Measurements from ENCODE around the gene ZNF628.

Gene ZNF628

DNA sequence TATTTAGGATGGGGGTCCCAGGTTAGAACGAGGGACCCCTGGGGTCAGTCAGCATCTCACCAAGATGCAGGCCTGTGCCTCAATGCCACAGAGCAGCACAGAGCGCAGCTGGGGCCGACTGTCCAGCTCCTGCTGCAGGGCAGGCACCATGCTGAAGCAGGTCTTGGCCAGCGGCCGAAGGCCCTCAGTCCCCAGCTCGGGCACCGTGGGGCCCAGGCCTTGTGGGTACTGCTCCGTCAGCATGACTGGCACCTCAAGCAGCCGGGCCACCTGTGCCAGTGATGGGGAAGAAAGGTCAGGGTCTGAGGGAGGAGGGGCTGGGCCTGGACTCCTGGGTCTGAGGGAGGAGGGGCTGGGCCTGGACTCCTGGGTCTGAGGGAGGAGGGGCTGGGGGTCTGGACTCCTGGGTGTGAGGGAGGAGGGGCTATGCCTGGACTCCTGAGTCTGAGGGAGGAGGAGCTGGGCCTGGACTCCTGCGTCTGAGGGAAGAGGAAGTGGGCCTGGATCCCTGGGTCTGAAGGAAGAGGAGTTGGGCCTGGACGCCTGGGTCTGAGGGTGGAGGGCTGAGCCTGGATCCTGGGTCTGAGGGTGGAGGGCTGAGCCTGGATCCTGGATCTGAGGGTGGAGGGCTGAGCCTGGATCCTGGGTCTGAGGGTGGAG, 20.7 kb upstream of the ZNF628 start:
- TF ChIP-seq, protein P1, sequence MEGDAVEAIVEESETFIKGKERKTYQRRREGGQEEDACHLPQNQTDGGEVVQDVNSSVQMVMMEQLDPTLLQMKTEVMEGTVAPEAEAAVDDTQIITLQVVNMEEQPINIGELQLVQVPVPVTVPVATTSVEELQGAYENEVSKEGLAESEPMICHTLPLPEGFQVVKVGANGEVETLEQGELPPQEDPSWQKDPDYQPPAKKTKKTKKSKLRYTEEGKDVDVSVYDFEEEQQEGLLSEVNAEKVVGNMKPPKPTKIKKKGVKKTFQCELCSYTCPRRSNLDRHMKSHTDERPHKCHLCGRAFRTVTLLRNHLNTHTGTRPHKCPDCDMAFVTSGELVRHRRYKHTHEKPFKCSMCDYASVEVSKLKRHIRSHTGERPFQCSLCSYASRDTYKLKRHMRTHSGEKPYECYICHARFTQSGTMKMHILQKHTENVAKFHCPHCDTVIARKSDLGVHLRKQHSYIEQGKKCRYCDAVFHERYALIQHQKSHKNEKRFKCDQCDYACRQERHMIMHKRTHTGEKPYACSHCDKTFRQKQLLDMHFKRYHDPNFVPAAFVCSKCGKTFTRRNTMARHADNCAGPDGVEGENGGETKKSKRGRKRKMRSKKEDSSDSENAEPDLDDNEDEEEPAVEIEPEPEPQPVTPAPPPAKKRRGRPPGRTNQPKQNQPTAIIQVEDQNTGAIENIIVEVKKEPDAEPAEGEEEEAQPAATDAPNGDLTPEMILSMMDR (IDR thresholded peaks at IDR 0.05; ENCODE audit: low read depth, low read length, missing control alignments): no peak
- DNase-seq (ENCODE audit: extremely low read depth, low read depth): no peak
- H3K4me3 ChIP-seq (replicated peaks; ENCODE audit: low read depth, low read length): no peak overlapping the region

DNA sequence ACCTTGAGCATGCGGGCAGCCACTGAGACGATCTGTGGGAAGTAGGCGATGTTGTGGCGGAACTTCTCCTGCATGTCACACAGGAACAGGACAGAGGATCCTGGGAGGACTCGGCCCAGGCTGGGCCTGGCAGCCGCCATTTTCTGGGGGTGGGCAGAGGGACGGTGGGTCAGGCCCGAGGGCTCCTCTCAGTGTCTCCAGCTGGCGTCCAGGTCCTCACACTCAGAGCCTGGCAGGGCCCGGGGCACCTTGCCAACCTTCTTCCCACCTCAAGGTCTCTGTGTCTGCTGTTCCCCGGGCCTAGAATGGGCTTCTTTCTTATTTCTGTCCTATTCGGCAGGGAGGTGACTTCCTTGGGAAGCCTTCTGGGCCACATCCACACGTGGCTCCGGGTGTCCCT, 20.1 kb upstream of the ZNF628 start:
- TF ChIP-seq, protein P1 (IDR thresholded peaks at IDR 0.05; ENCODE audit: low read depth, low read length, missing control alignments): no peak
- H3K4me3 ChIP-seq (replicated peaks; ENCODE audit: low read depth, low read length): no peak overlapping the region
- no peak for DNase-seq (ENCODE audit: extremely low read depth, low read depth)

DNA sequence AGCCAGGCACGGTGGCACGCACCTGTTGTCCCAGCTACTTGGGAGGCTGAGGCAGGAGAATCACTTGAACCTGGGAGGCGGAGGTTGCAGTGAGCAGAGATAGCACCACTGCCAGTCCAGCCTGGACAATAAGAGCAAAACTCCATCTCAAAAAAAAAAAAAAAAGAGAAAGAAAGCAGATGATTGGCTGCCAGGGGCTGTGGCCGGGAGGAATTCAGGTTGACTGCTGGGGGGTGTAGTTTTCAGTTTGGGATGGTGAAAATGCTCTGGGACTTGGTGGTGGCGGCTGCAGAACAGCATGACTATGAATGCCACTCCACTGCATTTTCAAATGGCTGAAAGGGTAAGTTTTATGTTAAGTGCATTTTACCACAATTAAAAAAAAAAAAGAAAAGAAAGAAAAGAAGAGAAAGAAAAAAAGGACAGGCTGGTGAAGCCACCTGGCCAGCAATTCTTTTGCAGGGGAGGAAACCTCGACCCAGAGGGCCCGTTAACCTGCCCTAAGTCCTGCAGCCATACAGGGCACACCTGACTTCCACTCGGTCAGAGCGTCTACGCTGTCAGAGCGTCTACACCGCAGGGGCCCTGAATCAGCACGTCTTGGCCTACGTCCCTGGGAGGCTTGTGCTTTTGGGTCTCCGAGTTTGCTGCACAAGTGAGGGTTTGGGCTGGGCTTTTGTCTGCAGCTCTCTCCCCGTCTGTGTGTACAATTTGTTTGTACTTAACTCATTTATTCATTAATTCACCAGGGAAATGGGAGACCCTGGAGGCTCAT, 18.5 kb upstream of the ZNF628 start:
- TF ChIP-seq, protein P1 (IDR thresholded peaks at IDR 0.05; ENCODE audit: low read depth, low read length, missing control alignments): no peak
- DNase-seq (ENCODE audit: extremely low read depth, low read depth): no peak
- H3K4me3 ChIP-seq (replicated peaks; ENCODE audit: low read depth, low read length): no peak overlapping the region

DNA sequence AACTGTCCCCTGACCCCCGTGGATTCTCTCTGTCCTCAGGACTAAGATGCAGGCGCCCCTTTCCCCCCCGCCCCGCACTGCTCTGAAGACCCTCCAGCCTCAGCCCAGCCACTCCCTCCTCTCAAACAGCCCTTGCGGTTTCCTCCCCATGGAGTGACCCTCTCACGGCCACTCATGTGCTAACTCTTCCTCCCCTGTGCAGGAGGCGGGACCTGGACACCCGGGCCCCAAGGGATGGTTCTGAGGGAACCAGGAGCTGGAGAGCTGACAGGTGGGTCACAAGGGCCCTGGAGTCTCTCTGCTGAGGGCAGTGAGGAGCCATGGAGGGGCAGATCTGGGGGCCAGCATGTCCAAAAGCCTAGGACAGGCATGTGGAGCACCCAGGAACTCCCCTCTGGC, 16.9 kb upstream of the ZNF628 start:
- H3K4me3 ChIP-seq (replicated peaks; ENCODE audit: low read depth, low read length): peak overlapping the region; percentile 92
- TF ChIP-seq, protein P1 (IDR thresholded peaks at IDR 0.05; ENCODE audit: low read depth, low read length, missing control alignments): no peak
- DNase-seq (ENCODE audit: extremely low read depth, low read depth): no peak

DNA sequence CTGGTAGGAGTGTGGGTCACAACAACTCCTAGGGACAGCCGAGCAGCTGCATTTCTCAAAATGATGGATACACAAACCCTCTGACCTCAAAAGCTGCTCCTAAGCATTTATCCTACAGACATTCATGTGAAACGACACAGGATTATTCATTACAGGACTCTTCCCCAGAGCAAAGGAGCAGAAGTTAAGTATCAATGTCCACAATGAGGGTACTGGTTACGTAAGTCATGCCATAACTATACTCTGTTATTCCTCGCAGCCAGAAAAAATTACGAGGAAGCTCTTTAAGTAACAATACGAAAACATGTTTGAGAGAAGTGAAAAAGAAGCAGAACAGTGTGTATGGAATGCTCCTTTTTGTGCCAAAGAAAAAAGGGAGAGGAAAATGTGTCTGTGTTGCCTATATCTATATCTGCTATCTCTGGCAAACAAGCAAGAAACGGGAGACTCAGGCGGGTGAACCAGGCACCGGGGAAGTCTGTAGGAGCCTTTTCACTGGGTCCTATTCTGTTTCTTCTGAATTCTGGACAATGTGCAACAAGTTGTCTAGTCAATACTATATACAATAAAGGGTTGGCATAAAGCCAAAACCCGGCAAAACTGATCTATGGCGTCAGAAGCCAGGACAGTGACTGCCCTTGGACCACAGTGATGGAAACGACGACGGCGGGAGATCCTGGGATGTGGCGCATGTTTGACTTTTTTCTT, 16.3 kb upstream of the ZNF628 start:
- TF ChIP-seq, protein P1 (IDR thresholded peaks at IDR 0.05; ENCODE audit: low read depth, low read length, missing control alignments): no peak
- no peak for DNase-seq (ENCODE audit: extremely low read depth, low read depth)
- peak overlapping the region; percentile 92 for H3K4me3 ChIP-seq (replicated peaks; ENCODE audit: low read depth, low read length)

DNA sequence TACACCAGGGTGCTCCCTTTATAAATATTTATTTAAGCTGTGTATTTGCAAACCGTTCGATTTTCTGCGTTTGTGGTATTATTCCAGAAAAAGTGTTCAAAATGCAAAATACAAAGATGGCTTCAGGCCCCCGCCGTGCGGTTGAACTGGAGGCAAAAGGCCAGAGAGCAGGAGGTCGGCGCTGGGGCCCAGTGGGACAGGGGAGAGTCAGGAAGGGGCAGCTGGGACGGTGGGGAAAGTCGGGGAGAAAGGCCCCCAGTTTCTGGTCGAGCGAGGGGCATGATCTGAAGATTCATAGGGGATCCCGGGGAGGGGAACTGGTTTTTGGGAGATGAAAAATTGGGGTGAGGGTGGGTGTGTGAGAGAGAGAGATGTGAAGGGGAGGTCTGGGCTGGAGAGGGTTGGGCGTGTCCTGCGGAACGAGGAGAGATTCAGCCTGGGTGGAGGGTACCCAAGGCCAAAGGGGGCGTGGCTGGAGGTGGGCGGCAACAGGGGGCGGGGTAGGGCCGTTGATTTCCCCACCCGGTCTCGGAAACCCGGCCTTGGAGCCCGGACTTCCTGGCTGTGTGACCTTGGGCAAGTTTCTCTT, 15.7 kb upstream of the ZNF628 start:
- peak overlapping the region; percentile 92 for H3K4me3 ChIP-seq (replicated peaks; ENCODE audit: low read depth, low read length)
- DNase-seq (ENCODE audit: extremely low read depth, low read depth): no peak
- TF ChIP-seq, protein P1 (IDR thresholded peaks at IDR 0.05; ENCODE audit: low read depth, low read length, missing control alignments): no peak

Measured in HFF-Myc (cell line).